Smooth muscle cell (in vitro differentiated cells): Measurements from ENCODE around the gene UVSSA. TPM values are rescaled to one million over a fixed set of nuclear protein-coding genes. Genes with fewer than 3 reads are reported as not detected.

Source experiments
- DNase-seq: peaks from one replicate; lab custom pipeline; 2025; ENCODE audit not compliant: unreplicated experiment; lab: John Stamatoyannopoulos, UW
- H2AFZ ChIP-seq: fragments of 200-600 bp; sonication (generic); 2 replicates; pipeline ENCODE4 v1.6.0; 2016; ENCODE audit warnings: antibody characterized with exemption, low read depth, mild to moderate bottlenecking
- H3F3A ChIP-seq: fragments of 200-600 bp; sonication (generic); 2 replicates; pipeline ENCODE4 v1.6.0; 2017; ENCODE audit warnings: antibody characterized with exemption, low read depth
- H3K27ac ChIP-seq: fragments of 200-600 bp; sonication (generic); 2 replicates; pipeline ENCODE4 v1.5.1; 2016; ENCODE audit warnings: low read depth, mild to moderate bottlenecking
- H3K27me3 ChIP-seq: fragments of 200-600 bp; sonication (generic); 2 replicates; pipeline ENCODE4 v1.6.1; 2016; ENCODE audit warnings: low read depth, mild to moderate bottlenecking
- H3K36me3 ChIP-seq: fragments of 200-600 bp; sonication (generic); 2 replicates; pipeline ENCODE4 v1.5.1; 2016; ENCODE audit warnings: low read depth
- H3K4me1 ChIP-seq: fragments of 200-600 bp; sonication (generic); 2 replicates; pipeline ENCODE4 v1.5.1; 2016; ENCODE audit warnings: low read depth
- H3K4me2 ChIP-seq: fragments of 200-600 bp; sonication (generic); 2 replicates; pipeline ENCODE4 v1.6.0; 2016; ENCODE audit warnings: mild to moderate bottlenecking
- H3K4me3 ChIP-seq: fragments of 200-600 bp; sonication (generic); 2 replicates; pipeline ENCODE4 v1.5.1; 2016; ENCODE audit warnings: mild to moderate bottlenecking
- H3K79me2 ChIP-seq: fragments of 200-600 bp; sonication (generic); 2 replicates; pipeline ENCODE4 v1.6.0; 2016; ENCODE audit warnings: low read depth, mild to moderate bottlenecking
- H3K9ac ChIP-seq: fragments of 200-600 bp; sonication (generic); 2 replicates; pipeline ENCODE4 v1.6.0; 2016; ENCODE audit warnings: low read depth
- H3K9me3 ChIP-seq: fragments of 200-600 bp; sonication (generic); replicated peaks from 2 replicates; pipeline ENCODE4 v1.5.1; 2016; ENCODE audit warnings: low read depth
- H4K20me1 ChIP-seq: fragments of 200-600 bp; sonication (generic); 2 replicates; pipeline ENCODE4 v1.6.0; 2016; ENCODE audit warnings: low read depth
- CTCF ChIP-seq: fragments of 200-600 bp; sonication (generic); IDR thresholded peaks from 2 replicates; pipeline ENCODE4 v1.5.1; 2017; ENCODE audit warnings: borderline replicate concordance, mild to moderate bottlenecking, antibody characterized with exemption; ENCODE audit not compliant: insufficient read depth, poor library complexity, severe bottlenecking
- WGBS: methylation state at CpG from one replicate; pipeline ENCODE4 v1.1.7; 2016; ENCODE audit warnings: low lambda C conversion rate; 5-methylcytosine and 5-hydroxymethylcytosine counted together
- polyA plus RNA-seq: library from polyadenylated mRNA; unstranded; fragments of >200 nt; fragmentation: Nextera tagmentation; extraction: Ambion mirVana; gene quantifications from 2 replicates; pipeline ENCODE4 v1.2.1, GENCODE V29; 2016
- total RNA-seq: library from RNA; depleted of rRNA; stranded (reverse); fragments of >200 nt; gene quantifications from 2 replicates; pipeline ENCODE4 v1.2.3, GENCODE V29; 2014

The UVSSA gene
- total RNA-seq (6.6 and 9.0 TPM in 2 replicates), polyA plus RNA-seq (13.0 and 14.9 TPM in 2 replicates)

GRCh38 chr4:1346781-1347409, at the start of gene UVSSA:
Gene UVSSA (plus strand): TSS chr4:1347208. CDS start chr4:1348092, 884 bp downstream.
- DNase-seq: peak; percentile 99
- Histone ChIP-seq H2AFZ (peak within 1 kb of the TSS; percentile 57), H3K27me3 (no peaks in the 10 kb centered on the region), H3K9ac (peak within 1 kb of the TSS; percentile 87), H3K4me3 (peak within 1 kb of the TSS; percentile 89), H3K4me2 (peak within 1 kb of the TSS; percentile 93), H4K20me1 (no peaks in the 10 kb centered on the region), H3K27ac (peak within 1 kb of the TSS; percentile 94), H3F3A (peaks cover 5% of the 10 kb centered on the region), H3K9me3 (no peaks in the 10 kb centered on the region), H3K36me3 (no peaks in the 10 kb centered on the region), H3K4me1 (peaks cover 8% of the 10 kb centered on the region), H3K79me2 (peaks cover 23% of the 10 kb centered on the region)
- WGBS: 4% methylated on average over 30 of the region's 76 CpGs
- no peak for TF ChIP-seq CTCF

- H3K79me2 ChIP-seq: peaks cover 87% of the 10 kb centered on the region
- 95% methylated on average over 32 of the region's 32 CpGs for WGBS
These were observed 49.3 kb upstream of the UVSSA start for GRCh38 chr4:1297456-1298325.

GRCh38 chr4:1298461-1298860, 48.5 kb upstream of the UVSSA start:
- Histone ChIP-seq H2AFZ (no peak overlapping the region), H3K4me3 (no peak overlapping the region), H3K4me2 (no peak overlapping the region), H3K9me3 (no peaks in the 10 kb centered on the region), H3F3A (peaks cover 26% of the 10 kb centered on the region), H3K4me1 (peaks cover 3% of the 10 kb centered on the region), H3K79me2 (peaks cover 87% of the 10 kb centered on the region), H3K36me3 (no peaks in the 10 kb centered on the region), H3K9ac (no peak overlapping the region), H3K27ac (no peak overlapping the region), H3K27me3 (no peaks in the 10 kb centered on the region), H4K20me1 (peaks cover 92% of the 10 kb centered on the region)
- no peak for TF ChIP-seq CTCF
- DNase-seq: no peak
- WGBS: 97% methylated on average over 7 of the region's 7 CpGs

More at GRCh38 chr4:1297456-1298325, 49.3 kb upstream of the UVSSA start:
- H3K4me2 ChIP-seq: no peak overlapping the region
- H3K27me3 ChIP-seq: no peaks in the 10 kb centered on the region
- H3K4me3 ChIP-seq: no peak overlapping the region
- H3K9ac ChIP-seq: no peak overlapping the region
- peaks cover 92% of the 10 kb centered on the region for H4K20me1 ChIP-seq
- no peaks in the 10 kb centered on the region for H3K9me3 ChIP-seq
- peaks cover 26% of the 10 kb centered on the region for H3F3A ChIP-seq
- H3K36me3 ChIP-seq: no peaks in the 10 kb centered on the region
- TF ChIP-seq CTCF: no peak
- H3K27ac ChIP-seq: peak overlapping the region; percentile 66
- H3K4me1 ChIP-seq: peaks cover 3% of the 10 kb centered on the region
- no peak for DNase-seq
- no peak overlapping the region for H2AFZ ChIP-seq
